ENCODE results near the gene MDM4. TPM values are rescaled to one million over a fixed set of nuclear protein-coding genes. Genes with fewer than 3 reads are reported as not detected.
A peak's percentile ranks its signal among the peaks of the same experiment; 100 is the strongest.

Gene MDM4
- total RNA-seq, 1 experiment from 2014 or later = 42.1 TPM

DNA sequence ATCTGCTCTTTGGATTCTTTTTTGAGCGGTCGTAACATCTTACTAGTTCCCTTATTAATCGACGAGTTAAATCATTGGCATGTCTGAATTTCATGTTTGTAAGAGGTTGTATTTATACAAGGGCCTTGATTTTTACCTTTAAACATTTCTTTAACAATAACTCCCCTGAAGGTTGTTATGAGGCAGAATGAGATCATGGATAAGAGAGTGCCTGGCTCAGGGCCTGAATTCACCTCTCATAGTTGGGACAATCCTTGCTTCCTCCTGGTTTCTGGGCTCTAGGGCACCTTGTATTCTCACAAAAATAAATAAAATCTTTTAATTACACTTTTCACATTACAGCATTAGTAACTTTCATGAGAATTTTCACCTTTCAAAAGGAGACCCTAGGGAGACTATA, 55.4 kb downstream of the MDM4 start:
- no peak for DNase-seq (ENCODE audit: low read depth, low spot score)
- Histone ChIP-seq H3K27me3 (ENCODE audit: control insufficient read depth, insufficient read depth, low read length) (no peaks in the 10 kb centered on the region), H3K4me1 (ENCODE audit: control insufficient read depth, insufficient read depth, low read length) (no peaks in the 10 kb centered on the region), H3K27ac (ENCODE audit: low read length) (no peak overlapping the region), H3K9me3 (ENCODE audit: control insufficient read depth, insufficient read depth, low read depth, low read length) (no peaks in the 10 kb centered on the region), H3K36me3 (ENCODE audit: control insufficient read depth, insufficient read depth, low read length) (no peaks in the 10 kb centered on the region), H3K4me3 (ENCODE audit: low read depth in 2 of 2, low read length in 2 of 2) (no peak overlapping the region)
- CTCF ChIA-PET = no interaction called here
- BruUV-seq (replicated peaks) = no TSS peak
- in situ Hi-C loops (cut with HindIII; ENCODE audit: low pct_unique_long_range_greater_than_20kb, low sequenced_read_pairs) (no loop called here), intact Hi-C loops (cut with micrococcal nuclease; ENCODE audit: unreplicated experiment) (no loop called here)
- no peak for TF ChIP-seq POLR2AphosphoS5 (IDR thresholded peaks at IDR 0.05; ENCODE audit: low read depth, low read length)
- POLR2A ChIA-PET = no interaction called here
- ATAC-seq = no peak

DNA sequence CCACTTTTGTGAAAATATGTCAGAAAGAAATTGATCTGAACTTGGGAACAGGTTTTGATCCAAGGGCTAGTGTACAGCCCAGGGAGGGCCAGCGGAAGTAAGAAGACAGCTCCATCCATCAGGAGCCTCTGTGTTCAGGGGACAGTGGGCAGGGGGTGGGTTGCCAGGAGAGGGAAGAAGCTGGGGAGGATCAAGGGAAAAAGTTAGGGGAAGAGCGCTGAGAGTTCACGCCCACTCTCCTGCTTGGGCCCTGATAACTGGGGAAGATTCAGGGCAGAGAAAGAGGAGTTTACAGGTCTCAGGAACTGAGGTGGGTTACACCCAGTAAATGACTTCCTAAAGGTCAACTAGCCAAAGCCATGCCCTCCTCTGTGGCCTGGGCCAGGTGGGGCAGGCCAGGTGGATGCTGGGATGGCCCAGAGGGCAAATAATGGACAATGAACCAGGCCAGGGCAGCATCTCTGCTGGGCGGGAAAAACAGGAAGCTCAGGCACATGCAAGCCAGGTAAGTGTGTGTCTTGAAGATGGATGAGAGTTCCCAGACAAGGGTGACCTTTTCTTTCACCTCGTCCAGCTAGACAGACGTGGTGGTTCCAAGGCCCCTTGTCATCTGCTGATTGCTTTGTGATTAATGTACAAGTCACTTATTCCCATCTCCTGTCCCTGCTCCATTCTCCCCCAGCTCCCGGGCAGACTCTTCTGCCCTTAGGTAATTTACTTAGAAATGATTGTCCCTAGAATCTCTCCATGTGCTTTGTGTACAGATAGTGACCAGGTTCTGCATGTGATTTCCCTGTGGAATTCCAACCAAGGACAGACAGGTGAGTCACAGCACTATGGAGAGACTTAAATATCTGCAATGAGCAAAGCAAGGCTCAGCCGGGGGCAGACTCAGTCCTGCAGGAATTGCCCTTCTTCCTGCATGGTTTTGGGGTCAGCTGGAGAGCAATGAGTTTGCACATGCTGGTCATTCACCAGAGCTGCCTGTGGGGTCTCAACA, 57.0 kb downstream of the MDM4 start:
- in situ Hi-C loops (cut with HindIII; ENCODE audit: low pct_unique_long_range_greater_than_20kb, low sequenced_read_pairs) (no loop called here), intact Hi-C loops (cut with micrococcal nuclease; ENCODE audit: unreplicated experiment) (no loop called here)
- no TSS peak for BruUV-seq (replicated peaks)
- peak; percentile 23; the same call in 1 of the 2 replicates for ATAC-seq
- POLR2A ChIA-PET = no interaction called here
- H3K27me3 ChIP-seq (ENCODE audit: control insufficient read depth, insufficient read depth, low read length) = no peaks in the 10 kb centered on the region
- H3K9me3 ChIP-seq (ENCODE audit: control insufficient read depth, insufficient read depth, low read depth, low read length) = no peaks in the 10 kb centered on the region
- TF ChIP-seq, protein P1, sequence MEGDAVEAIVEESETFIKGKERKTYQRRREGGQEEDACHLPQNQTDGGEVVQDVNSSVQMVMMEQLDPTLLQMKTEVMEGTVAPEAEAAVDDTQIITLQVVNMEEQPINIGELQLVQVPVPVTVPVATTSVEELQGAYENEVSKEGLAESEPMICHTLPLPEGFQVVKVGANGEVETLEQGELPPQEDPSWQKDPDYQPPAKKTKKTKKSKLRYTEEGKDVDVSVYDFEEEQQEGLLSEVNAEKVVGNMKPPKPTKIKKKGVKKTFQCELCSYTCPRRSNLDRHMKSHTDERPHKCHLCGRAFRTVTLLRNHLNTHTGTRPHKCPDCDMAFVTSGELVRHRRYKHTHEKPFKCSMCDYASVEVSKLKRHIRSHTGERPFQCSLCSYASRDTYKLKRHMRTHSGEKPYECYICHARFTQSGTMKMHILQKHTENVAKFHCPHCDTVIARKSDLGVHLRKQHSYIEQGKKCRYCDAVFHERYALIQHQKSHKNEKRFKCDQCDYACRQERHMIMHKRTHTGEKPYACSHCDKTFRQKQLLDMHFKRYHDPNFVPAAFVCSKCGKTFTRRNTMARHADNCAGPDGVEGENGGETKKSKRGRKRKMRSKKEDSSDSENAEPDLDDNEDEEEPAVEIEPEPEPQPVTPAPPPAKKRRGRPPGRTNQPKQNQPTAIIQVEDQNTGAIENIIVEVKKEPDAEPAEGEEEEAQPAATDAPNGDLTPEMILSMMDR (IDR thresholded peaks at IDR 0.05) = no peak
- TF ChIP-seq TCF7L2 (IDR thresholded peaks at IDR 0.05; ENCODE audit: low read depth, low read length) = no peak
- TF ChIP-seq SIN3A (IDR thresholded peaks at IDR 0.05; ENCODE audit: borderline replicate concordance, insufficient read depth, low read depth, low read length) = no peak
- TF ChIP-seq, protein P2, sequence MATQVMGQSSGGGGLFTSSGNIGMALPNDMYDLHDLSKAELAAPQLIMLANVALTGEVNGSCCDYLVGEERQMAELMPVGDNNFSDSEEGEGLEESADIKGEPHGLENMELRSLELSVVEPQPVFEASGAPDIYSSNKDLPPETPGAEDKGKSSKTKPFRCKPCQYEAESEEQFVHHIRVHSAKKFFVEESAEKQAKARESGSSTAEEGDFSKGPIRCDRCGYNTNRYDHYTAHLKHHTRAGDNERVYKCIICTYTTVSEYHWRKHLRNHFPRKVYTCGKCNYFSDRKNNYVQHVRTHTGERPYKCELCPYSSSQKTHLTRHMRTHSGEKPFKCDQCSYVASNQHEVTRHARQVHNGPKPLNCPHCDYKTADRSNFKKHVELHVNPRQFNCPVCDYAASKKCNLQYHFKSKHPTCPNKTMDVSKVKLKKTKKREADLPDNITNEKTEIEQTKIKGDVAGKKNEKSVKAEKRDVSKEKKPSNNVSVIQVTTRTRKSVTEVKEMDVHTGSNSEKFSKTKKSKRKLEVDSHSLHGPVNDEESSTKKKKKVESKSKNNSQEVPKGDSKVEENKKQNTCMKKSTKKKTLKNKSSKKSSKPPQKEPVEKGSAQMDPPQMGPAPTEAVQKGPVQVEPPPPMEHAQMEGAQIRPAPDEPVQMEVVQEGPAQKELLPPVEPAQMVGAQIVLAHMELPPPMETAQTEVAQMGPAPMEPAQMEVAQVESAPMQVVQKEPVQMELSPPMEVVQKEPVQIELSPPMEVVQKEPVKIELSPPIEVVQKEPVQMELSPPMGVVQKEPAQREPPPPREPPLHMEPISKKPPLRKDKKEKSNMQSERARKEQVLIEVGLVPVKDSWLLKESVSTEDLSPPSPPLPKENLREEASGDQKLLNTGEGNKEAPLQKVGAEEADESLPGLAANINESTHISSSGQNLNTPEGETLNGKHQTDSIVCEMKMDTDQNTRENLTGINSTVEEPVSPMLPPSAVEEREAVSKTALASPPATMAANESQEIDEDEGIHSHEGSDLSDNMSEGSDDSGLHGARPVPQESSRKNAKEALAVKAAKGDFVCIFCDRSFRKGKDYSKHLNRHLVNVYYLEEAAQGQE (IDR thresholded peaks at IDR 0.05; ENCODE audit: insufficient read depth in 1 of 2, low read depth in 2 of 2, low read length in 1 of 2) = no peak
- no peak for TF ChIP-seq POLR2AphosphoS5 (IDR thresholded peaks at IDR 0.05; ENCODE audit: low read depth, low read length)
- no peaks in the 10 kb centered on the region for H3K36me3 ChIP-seq (ENCODE audit: control insufficient read depth, insufficient read depth, low read length)
- CTCF ChIA-PET = interaction anchor here (1.4 kb wide), 1 partner anchor 234 kb away, joined by 3 read pairs; no protein-coding TSS in a partner anchor
- H3K4me3 ChIP-seq (ENCODE audit: low read depth in 2 of 2, low read length in 2 of 2) = no peak overlapping the region
- H3K4me1 ChIP-seq (ENCODE audit: control insufficient read depth, insufficient read depth, low read length) = no peaks in the 10 kb centered on the region
- peak; percentile 57 for DNase-seq (ENCODE audit: low read depth, low spot score)
- no peak overlapping the region for H3K27ac ChIP-seq (ENCODE audit: low read length)
